KOPT-K1 (cell line): ENCODE measurements around the gene GGT6.

Experiments used
- H3K27ac ChIP-seq: fragments of 200-600 bp; sonication (generic); 2 replicates; pipeline ENCODE4 v1.5.1; 2016; ENCODE audit warnings: antibody characterized with exemption, mild to moderate bottlenecking, low read depth, low read length; ENCODE audit not compliant: poor library complexity, severe bottlenecking
- H3K36me3 ChIP-seq: fragments of 200-600 bp; sonication (generic); 2 replicates; pipeline ENCODE4 v1.5.1; 2017; ENCODE audit warnings: antibody characterized with exemption, mild to moderate bottlenecking, low read length, moderate library complexity; ENCODE audit not compliant: insufficient read depth
- H3K9me3 ChIP-seq: fragments of 200-600 bp; sonication (generic); 2 replicates; pipeline ENCODE4 v1.5.1; 2017; ENCODE audit warnings: antibody characterized with exemption, low read length, mild to moderate bottlenecking; ENCODE audit not compliant: insufficient read depth, poor library complexity, severe bottlenecking

GGT6 gene

DNA sequence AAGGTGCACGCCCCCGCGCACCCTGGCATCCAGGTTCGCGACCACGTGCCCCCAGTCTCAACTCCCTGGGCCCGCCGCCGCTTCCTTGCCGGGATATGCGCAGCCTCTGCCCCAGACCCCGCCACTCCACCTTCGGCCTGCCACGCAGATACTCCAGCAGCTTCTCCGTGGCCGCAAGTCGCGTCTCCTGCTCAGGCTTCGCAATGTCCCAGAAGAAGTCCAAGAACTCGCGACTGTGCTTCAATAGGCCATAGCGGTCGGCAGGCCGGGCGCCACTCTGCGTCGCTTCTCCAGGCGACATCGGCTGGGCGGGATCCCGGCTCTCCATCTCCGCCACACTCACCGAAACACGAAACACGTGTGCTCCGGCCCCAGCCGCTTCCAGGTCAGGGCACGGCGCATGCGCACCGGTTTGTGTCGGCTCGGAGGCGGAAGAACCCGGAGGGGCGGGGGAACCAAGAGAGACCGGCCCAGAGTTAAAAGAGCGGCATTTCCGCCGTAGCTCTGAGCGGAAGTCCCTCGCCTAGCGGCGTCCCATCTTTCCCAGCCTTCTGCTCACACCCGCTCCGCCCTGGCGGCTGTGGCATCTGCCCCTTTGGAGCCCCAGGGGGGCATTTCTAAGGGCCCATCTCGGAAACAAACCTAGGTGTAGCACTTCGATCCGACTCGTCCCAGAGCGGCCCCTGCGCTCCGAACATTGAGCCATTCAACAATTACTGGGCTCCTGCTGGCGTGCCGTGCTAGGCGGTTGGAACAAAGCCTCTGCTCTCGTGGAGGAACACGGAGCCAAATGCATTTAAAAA, 5.2 kb downstream of the GGT6 start, which contains the start of gene MYBBP1A:
TSS of gene MYBBP1A (minus strand) at position 388 of the 803 bp plus-strand sequence. CDS start at position 328, 60 bp downstream.
- peaks cover 38% of the 10 kb centered on the region for H3K36me3 ChIP-seq
- peak within 1 kb of the TSS; percentile 86 for H3K27ac ChIP-seq
- H3K9me3 ChIP-seq, result no peaks in the 10 kb centered on the region

- no peaks in the 10 kb centered on the region for H3K9me3 ChIP-seq
- peak overlapping the region; percentile 86 for H3K27ac ChIP-seq
- peaks cover 45% of the 10 kb centered on the region for H3K36me3 ChIP-seq
Measured at GRCh38 chr17:4554441-4554996, 5.9 kb downstream of the GGT6 start.

- peak overlapping the region; percentile 86 for H3K27ac ChIP-seq
- H3K9me3 ChIP-seq, result no peaks in the 10 kb centered on the region
- H3K36me3 ChIP-seq, result peaks cover 54% of the 10 kb centered on the region
Measured at GRCh38 chr17:4553669-4554068, 6.7 kb downstream of the GGT6 start.

DNA sequence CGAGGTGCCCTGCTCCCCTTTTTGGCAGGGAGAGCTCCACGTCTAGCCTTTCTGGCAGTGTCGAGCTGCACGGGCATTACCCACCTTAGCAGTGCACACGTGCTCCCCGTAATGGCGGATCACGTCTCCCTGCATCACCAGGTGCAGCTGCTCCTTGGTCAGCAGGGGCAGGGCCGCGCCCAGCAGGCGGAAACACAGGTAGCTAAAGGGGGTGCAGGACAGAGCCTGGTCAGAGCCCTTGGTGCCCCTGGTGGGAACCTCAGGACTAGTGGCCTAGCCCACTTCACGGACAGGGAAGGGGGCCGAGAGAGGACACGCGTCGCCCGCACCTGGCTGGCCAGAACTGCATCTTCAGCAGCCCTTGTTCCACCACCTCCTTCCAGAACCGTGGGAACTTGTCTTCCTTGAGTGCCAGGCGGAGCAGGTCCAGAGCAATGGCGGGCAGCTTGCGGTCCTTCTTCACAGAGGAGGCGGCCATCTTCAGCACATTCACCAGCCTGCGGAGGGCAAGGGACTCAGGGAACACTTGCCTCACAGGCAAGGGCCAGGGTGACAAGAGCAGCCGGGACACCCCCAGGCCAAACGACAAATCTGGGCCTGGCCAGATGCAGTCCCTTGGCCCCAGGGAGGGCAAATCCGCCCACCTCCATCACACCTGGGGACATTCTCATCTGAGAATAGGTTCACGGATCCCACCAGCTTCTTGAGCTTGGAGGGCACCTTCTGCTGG, 8.4 kb downstream of the GGT6 start:
- Histone ChIP-seq H3K9me3 (no peaks in the 10 kb centered on the region), H3K27ac (no peak overlapping the region), H3K36me3 (peaks cover 71% of the 10 kb centered on the region)

- H3K36me3 ChIP-seq, result peaks cover 79% of the 10 kb centered on the region
- H3K27ac ChIP-seq, result no peak overlapping the region
- no peaks in the 10 kb centered on the region for H3K9me3 ChIP-seq
Measured at GRCh38 chr17:4551141-4551540, 9.2 kb downstream of the GGT6 start.

DNA sequence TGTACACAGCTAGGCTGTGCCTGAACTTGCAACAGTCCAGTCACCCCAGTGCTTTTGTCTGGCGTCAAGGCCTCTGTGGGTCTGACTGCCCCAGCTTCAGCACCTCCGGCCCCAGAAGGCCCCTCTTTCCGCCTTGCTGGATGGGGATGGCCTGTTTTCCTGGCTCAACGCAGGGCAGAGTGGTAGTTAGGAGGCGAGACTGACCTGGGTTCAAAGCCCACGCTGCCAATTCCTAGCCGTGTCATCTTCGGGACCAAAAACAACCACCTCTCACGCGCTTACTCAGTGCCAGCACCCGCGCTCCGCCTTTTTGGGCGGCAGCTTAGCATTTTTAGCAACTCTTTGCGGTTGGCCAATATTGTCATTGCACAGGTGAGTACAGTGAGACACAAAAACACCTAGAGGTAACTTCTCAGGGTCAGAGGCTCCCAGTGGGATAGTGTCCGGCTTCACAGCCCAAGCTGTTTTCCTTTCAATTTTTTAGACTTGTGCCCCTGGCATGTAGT, 9.8 kb downstream of the GGT6 start:
- Histone ChIP-seq H3K27ac (no peak overlapping the region), H3K36me3 (peaks cover 85% of the 10 kb centered on the region), H3K9me3 (no peaks in the 10 kb centered on the region)

- peaks cover 91% of the 10 kb centered on the region for H3K36me3 ChIP-seq
- H3K27ac ChIP-seq, result no peak overlapping the region
- no peaks in the 10 kb centered on the region for H3K9me3 ChIP-seq
Measured at GRCh38 chr17:4549781-4550533, 10.4 kb downstream of the GGT6 start.

- H3K36me3 ChIP-seq, result peaks cover 100% of the 10 kb centered on the region
- no peak overlapping the region for H3K27ac ChIP-seq
- no peaks in the 10 kb centered on the region for H3K9me3 ChIP-seq
Measured at GRCh38 chr17:4548721-4549531, 11.5 kb downstream of the GGT6 start.

DNA sequence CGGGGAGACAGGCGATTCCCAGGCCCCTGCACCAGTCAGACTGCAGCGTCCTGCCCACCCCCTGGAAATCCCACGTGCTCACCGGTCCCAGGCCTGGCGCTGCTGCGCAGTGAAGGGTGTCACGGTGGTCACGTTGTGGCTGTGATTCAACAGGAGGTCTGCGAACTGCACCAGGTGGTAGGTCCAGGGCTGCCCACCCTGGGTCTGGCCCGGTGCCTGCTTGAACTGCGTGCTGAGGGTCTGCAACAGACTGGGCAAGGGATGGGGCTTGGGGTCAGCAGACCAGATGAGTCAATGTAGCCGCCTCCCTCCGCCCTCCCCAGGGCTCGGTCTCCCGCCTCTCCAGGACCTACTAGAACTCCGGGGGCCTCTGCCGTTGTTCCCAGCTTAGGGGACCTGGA, 12.3 kb downstream of the GGT6 start:
- Histone ChIP-seq H3K36me3 (peaks cover 100% of the 10 kb centered on the region), H3K9me3 (no peaks in the 10 kb centered on the region), H3K27ac (no peak overlapping the region)

- H3K9me3 ChIP-seq, result no peaks in the 10 kb centered on the region
- no peak overlapping the region for H3K27ac ChIP-seq
- peaks cover 100% of the 10 kb centered on the region for H3K36me3 ChIP-seq
Measured at GRCh38 chr17:4547118-4547906, 13.1 kb downstream of the GGT6 start.

DNA sequence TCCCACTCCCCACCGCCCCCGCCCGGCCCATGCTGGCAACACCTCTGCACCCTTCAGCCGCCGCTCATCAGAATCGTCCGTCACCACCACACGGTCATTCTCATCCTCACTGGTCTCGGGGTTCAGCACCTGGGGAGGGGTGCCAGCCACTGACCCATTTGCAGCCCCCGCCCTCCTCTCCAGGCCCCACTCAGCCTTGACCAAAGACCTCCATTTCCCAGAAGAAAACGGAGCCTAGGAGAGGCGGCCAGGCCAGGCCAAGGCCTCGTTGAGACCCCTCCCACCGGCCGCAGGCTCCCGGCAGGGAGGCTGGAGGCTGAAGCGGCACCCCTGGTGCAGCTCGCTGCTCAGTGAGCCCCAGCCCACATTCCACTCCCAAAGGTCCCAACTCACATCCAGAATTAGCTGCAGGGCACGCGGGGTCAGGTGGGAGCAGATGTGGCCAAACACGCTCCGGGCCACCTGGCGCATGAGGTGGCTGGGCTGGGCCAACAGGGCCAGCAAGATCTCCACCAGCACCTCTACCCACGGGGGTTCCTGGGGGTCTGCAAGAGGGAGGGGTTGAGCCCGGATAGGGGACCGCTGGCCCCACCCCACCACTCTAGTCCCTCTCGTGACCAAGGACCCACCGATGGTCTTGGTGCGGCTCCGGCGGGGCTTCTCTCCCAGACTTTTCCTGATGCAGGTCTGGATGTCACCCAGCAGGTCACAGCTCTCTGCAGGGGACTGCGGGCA, 15.0 kb downstream of the GGT6 start:
- Histone ChIP-seq H3K36me3 (peaks cover 100% of the 10 kb centered on the region), H3K9me3 (no peaks in the 10 kb centered on the region), H3K27ac (no peak overlapping the region)

DNA sequence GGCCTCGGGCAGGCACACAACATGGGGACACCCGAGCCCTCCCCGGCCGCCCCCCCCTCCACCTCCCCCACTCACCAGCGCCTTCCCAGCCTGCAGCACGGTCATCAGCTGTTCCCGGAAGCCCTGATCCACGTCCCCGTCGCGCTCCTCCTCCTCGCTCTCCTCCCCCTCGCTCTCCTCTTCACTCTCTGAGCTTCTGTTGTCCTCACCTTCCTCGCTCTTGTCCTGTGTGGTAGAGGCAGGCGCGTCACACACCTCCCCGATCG, 15.5 kb downstream of the GGT6 start:
- H3K9me3 ChIP-seq, result no peaks in the 10 kb centered on the region
- H3K27ac ChIP-seq, result no peak overlapping the region
- H3K36me3 ChIP-seq, result peaks cover 100% of the 10 kb centered on the region
